Measurements from ENCODE around the gene MAP3K13. TPM values are rescaled to one million over a fixed set of nuclear protein-coding genes. Genes with fewer than 3 reads are reported as not detected.
"Not testable (repeated sequence)": the region's sequence is repeated elsewhere in the genome, so short reads cannot be mapped to it uniquely, and the experiment has no call there.

MAP3K13 gene
- total RNA-seq, 4 donors from 2014 or later, result 17.2 to 42.6 (median 31.9) TPM

DNA sequence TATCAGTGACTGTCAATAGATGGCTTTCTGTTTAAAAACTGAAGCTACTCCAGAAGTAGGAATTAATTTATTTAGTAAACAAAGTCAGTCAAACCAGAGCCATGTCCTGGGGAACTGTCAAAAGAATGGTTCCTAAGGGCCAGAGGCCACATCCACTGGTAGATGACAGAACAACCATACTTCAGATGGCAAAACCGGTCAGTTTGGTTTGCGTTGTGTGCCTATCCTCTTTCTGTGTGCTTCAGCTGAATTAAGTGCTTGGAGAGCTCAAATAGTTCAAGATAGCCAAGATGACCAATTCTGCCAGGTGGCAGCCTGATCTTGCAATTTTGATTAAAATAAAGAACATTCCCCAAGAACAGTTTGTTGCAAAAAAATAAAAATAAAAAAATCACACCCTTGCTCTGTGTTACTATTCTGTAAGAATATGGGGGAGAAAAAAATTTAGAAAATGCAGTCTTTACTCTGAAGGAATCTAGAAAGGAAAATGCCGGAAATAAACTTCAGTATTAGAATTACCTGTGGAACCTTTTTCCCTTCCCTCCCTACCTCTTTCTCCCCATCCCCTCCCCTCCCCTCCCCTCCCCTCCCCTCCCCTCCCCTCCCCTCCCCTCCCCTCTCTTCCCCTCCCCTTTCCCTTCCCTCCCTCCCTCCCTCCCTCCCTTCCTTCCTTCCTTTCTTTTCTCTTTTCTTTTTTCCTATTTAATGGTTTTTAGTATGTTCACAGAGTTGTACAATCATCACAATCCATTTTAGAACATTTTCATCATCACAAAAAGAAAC is 2.5 kb downstream of the MAP3K13 start:
- Histone ChIP-seq H3K27ac (no peak overlapping the region), H3K27me3 (no peaks in the 10 kb centered on the region), H3K4me1 (peaks cover 0 to 27% (median 2%) of the 10 kb centered on the region in 4 donors), H3K4me3 (no peak overlapping the region), H3K36me3 (no peaks in the 10 kb centered on the region), H3K9me3 (no peaks in the 10 kb centered on the region)
- WGBS, 2 donors (ENCODE audit: low coverage in 1 of 2), result 63 to 79% methylated on average over 3 of the region's 3 CpGs
- intact Hi-C loops (cut with DNase I; ENCODE audit: low total_unique reads), result no loop called here
- in situ Hi-C loops (cut with MboI; ENCODE audit: low pct_ligation_motif_present in 1 of 4, low pct_unique_long_range_greater_than_20kb in 1 of 4, low sequenced_read_pairs in 3 of 4), result no loop called here
- DNase-seq, result no peak
- TF ChIP-seq POLR2AphosphoS5 (IDR thresholded peaks at IDR 0.05), result no peak
- no peak for TF ChIP-seq POLR2A (IDR thresholded peaks at IDR 0.05)

DNA sequence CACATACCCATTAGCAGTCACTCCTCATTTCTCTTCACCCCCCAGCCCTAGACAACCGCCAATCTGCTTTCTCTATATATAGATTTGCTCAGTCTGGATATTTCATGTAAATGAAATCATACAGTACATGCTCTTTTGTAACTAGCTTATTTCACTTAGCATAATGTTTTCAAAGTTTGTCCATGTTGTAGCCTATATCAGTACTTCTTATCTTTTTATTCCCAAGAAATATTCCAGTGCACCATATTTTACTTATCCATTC is 3.1 kb downstream of the MAP3K13 start:
- no peak overlapping the region for H3K27ac ChIP-seq
- no peaks in the 10 kb centered on the region for H3K9me3 ChIP-seq
- in situ Hi-C loops (cut with MboI; ENCODE audit: low pct_ligation_motif_present in 1 of 4, low pct_unique_long_range_greater_than_20kb in 1 of 4, low sequenced_read_pairs in 3 of 4) (no loop called here), intact Hi-C loops (cut with DNase I; ENCODE audit: low total_unique reads) (no loop called here)
- H3K36me3 ChIP-seq, result no peaks in the 10 kb centered on the region
- peaks cover 0 to 27% (median 2%) of the 10 kb centered on the region in 4 donors for H3K4me1 ChIP-seq
- no peaks in the 10 kb centered on the region for H3K27me3 ChIP-seq
- TF ChIP-seq POLR2AphosphoS5 (IDR thresholded peaks at IDR 0.05) (no peak), EP300 (IDR thresholded peaks at IDR 0.05; ENCODE audit: low read depth) (no peak), POLR2A (IDR thresholded peaks at IDR 0.05) (no peak)
- TF ChIP-seq, protein P1, sequence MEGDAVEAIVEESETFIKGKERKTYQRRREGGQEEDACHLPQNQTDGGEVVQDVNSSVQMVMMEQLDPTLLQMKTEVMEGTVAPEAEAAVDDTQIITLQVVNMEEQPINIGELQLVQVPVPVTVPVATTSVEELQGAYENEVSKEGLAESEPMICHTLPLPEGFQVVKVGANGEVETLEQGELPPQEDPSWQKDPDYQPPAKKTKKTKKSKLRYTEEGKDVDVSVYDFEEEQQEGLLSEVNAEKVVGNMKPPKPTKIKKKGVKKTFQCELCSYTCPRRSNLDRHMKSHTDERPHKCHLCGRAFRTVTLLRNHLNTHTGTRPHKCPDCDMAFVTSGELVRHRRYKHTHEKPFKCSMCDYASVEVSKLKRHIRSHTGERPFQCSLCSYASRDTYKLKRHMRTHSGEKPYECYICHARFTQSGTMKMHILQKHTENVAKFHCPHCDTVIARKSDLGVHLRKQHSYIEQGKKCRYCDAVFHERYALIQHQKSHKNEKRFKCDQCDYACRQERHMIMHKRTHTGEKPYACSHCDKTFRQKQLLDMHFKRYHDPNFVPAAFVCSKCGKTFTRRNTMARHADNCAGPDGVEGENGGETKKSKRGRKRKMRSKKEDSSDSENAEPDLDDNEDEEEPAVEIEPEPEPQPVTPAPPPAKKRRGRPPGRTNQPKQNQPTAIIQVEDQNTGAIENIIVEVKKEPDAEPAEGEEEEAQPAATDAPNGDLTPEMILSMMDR (IDR thresholded peaks at IDR 0.05), result no peak
- no peak for DNase-seq
- WGBS, 2 donors (ENCODE audit: low coverage in 1 of 2), result 88 to 91% methylated on average over 1 of the region's 1 CpG
- no peak overlapping the region for H3K4me3 ChIP-seq

DNA sequence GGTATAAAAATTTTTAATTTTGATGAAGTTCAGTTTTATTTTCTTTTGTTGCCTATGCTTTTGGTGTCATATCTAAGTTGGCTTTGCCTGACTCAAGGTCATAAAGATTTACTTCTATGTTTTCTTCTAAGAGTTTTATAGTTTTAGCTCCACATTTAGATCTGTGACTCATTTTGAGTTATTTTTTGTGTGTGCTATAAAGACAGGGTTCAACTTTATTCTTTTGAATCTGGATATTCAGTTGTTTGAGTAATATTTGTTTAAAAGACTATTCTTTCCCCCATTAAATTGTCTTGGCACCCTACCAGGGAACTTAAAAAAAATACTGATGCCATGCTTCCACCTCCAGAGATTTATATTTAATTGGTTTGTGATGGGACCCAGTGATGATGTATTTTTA is 4.0 kb downstream of the MAP3K13 start:
- Histone ChIP-seq H3K4me3 (no peak overlapping the region), H3K27ac (no peak overlapping the region), H3K4me1 (peaks cover 0 to 26% (median 2%) of the 10 kb centered on the region in 4 donors), H3K36me3 (no peaks in the 10 kb centered on the region), H3K27me3 (no peaks in the 10 kb centered on the region), H3K9me3 (no peaks in the 10 kb centered on the region)
- no peak for DNase-seq
- TF ChIP-seq POLR2AphosphoS5 (IDR thresholded peaks at IDR 0.05), result no peak
- in situ Hi-C loops (cut with MboI; ENCODE audit: low pct_ligation_motif_present in 1 of 4, low pct_unique_long_range_greater_than_20kb in 1 of 4, low sequenced_read_pairs in 3 of 4), result no loop called here
- intact Hi-C loops (cut with DNase I; ENCODE audit: low total_unique reads), result no loop called here

DNA sequence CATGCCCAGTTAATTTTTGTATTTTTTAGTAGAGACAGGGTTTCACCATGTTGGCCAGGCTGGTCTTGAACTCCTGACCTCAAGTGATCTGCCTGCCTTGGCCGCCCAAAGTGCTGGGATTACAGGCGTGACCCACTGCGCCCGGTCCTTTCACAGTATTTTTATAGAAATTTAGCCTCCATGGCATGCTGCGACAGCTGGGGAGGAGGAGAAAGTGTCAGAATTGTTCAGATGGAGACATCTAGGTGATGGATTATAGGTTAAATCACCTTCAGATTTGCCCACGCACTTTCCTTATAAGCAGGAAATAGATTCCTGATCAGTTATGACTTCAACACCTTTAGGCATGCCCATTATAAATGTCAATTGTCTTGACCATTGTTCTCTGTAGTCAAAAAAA is 7.4 kb downstream of the MAP3K13 start:
- H3K27ac ChIP-seq; intact Hi-C loops (cut with DNase I; ENCODE audit: low total_unique reads); H3K9me3 ChIP-seq; in situ Hi-C loops (cut with MboI; ENCODE audit: low pct_ligation_motif_present in 1 of 4, low pct_unique_long_range_greater_than_20kb in 1 of 4, low sequenced_read_pairs in 3 of 4); H3K27me3 ChIP-seq; DNase-seq; H3K4me3 ChIP-seq; H3K36me3 ChIP-seq: not testable (repeated sequence)
- peaks cover 0 to 13% (median 0%) of the 10 kb centered on the region in 4 donors for H3K4me1 ChIP-seq
- WGBS, 2 donors (ENCODE audit: low coverage in 1 of 2), result 85 to 100% methylated on average over 2 to 6 of the region's 6 CpGs

DNA sequence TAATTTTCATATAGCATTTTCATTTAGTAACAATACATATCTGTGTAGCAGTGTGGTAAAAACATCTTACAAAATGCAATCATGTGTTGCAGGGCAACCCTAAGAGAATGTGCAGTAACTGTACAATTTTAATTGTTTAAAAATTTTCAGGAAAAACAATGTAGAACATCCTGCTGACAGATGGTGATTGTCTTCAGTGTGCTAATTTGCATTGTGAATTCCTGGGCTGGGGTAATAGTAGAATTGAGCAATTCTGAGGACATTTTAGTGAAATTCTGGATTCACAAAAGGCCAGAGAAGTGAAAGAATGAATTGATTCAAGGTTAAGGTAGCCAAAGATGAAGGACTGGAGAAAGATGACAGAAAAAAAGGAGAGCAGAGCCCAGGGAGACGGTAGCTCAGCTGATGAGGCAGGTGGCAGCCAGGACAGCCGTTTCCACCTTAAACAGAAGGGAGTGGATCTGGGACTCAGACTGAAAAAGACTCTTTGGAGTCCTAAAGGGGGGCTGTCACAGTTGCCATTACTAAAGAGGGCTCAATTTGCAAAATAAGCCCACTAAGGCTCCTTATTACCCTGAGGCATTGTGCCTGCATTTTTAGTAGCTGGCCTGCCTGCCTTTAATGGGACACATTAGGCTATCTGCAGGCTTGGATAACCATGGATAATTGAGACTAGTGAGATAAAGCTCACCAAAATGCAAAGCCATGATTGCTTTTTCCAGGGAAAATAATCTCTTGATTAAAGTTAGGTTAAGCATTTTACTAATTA is 8.6 kb downstream of the MAP3K13 start:
- no peaks in the 10 kb centered on the region for H3K9me3 ChIP-seq
- no peak overlapping the region for H3K27ac ChIP-seq
- intact Hi-C loops (cut with DNase I; ENCODE audit: low total_unique reads), result no loop called here
- H3K4me1 ChIP-seq, result peaks cover 0 to 8% (median 0%) of the 10 kb centered on the region in 4 donors
- no peak overlapping the region for H3K4me3 ChIP-seq
- no peaks in the 10 kb centered on the region for H3K27me3 ChIP-seq
- H3K36me3 ChIP-seq, result no peaks in the 10 kb centered on the region
- no peak for DNase-seq
- in situ Hi-C loops (cut with MboI; ENCODE audit: low pct_ligation_motif_present in 1 of 4, low pct_unique_long_range_greater_than_20kb in 1 of 4, low sequenced_read_pairs in 3 of 4), result no loop called here
- TF ChIP-seq, protein P1 (IDR thresholded peaks at IDR 0.05), result no peak
- no peak for TF ChIP-seq EP300 (IDR thresholded peaks at IDR 0.05; ENCODE audit: low read depth)
- no peak for TF ChIP-seq POLR2A (IDR thresholded peaks at IDR 0.05)
- TF ChIP-seq POLR2AphosphoS5 (IDR thresholded peaks at IDR 0.05), result no peak
- 77 to 100% methylated on average over 1 to 2 of the region's 2 CpGs for WGBS, 2 donors (ENCODE audit: low coverage in 1 of 2)
